Testis (tissue), 3 donors: ENCODE data around the gene CTNNA2. TPM values are rescaled to one million over a fixed set of nuclear protein-coding genes. Genes with fewer than 3 reads are reported as not detected.

ENCODE experiments used
- DNase-seq: peaks from one replicate; pipeline ENCODE4 v3.0.0-alpha.2; 2019
- H3K27ac ChIP-seq, 2 donors: fragments of 200-600 bp; sonication (generic); one replicate each; pipeline ENCODE4 v1.5.1; 2019
- H3K27me3 ChIP-seq: fragments of 200-600 bp; sonication (generic); one replicate; pipeline ENCODE4 v1.5.1; 2019
- H3K36me3 ChIP-seq: fragments of 200-600 bp; sonication (generic); one replicate; pipeline ENCODE4 v1.5.1; 2017; ENCODE audit warnings: low read depth; ENCODE audit errors: missing control alignments
- H3K4me1 ChIP-seq: fragments of 200-600 bp; sonication (generic); one replicate; pipeline ENCODE4 v1.5.1; 2019
- H3K4me3 ChIP-seq, 2 donors: fragments of 200-600 bp; sonication (generic); one replicate each; pipeline ENCODE4 v1.5.1; 2017 to 2019
- H3K9me3 ChIP-seq: fragments of 200-600 bp; sonication (generic); one replicate; pipeline ENCODE4 v1.5.1; 2017
- CTCF ChIP-seq, 3 experiments: fragments of 450-650 bp in 2 of 3; fragments of 200-600 bp in 1 of 3; sonication (generic) in 1 of 3; IDR thresholded peaks; one replicate each; pipeline ENCODE4 v1.5.1; 2016 to 2019; ENCODE audit warnings: antibody characterized with exemption in 3 of 3, mild to moderate bottlenecking in 2 of 3, moderate library complexity in 1 of 3
- POLR2A ChIP-seq: fragments of 450-650 bp; IDR thresholded peaks from one replicate; pipeline ENCODE4 v1.6.1; 2017; ENCODE audit warnings: antibody characterized with exemption, mild to moderate bottlenecking, moderate library complexity
- WGBS, 2 donors: methylation state at CpG; one replicate each; pipeline ENCODE4 v1.1.5; 2018; 5-methylcytosine and 5-hydroxymethylcytosine counted together
- intact Hi-C: fragments of 100-400 bp; cut with DNase I; formaldehyde crosslinking; loops from one replicate; pipeline ENCODE4 v1.15.1; 2023; ENCODE audit warnings: low total_unique reads
- polyA plus RNA-seq: library from polyadenylated mRNA; stranded (reverse); fragments of 350-450 nt; fragmentation: Illumina TruSeq; extraction: RNeasy Lipid Tissue Mini Kit (QIAGEN cat#74804); gene quantifications from one replicate; pipeline ENCODE4 v1.2.3, GENCODE V29; 2014; ENCODE audit warnings: low read depth, low replicate concordance; ENCODE audit not compliant: insufficient read depth
- total RNA-seq, 2 donors: library from RNA; depleted of rRNA; stranded (reverse); fragments of >200 nt; gene quantifications; one replicate each; pipeline ENCODE4 v1.2.3, GENCODE V29; 2016

CTNNA2 gene
- total and polyA plus RNA-seq, 3 donors from 2014 or later: 36.8 to 44.5 (median 43.4) TPM

- no peak for DNase-seq
- Histone ChIP-seq H3K4me3 (no peak overlapping the region), H3K27me3 (no peaks in the 10 kb centered on the region), H3K4me1 (no peaks in the 10 kb centered on the region), H3K36me3 (no peaks in the 10 kb centered on the region), H3K27ac (no peak overlapping the region), H3K9me3 (no peaks in the 10 kb centered on the region)
- TF ChIP-seq POLR2A (no peak), CTCF (IDR thresholded peaks at IDR 0.05) (no peak)
- intact Hi-C loops: no loop called here
- WGBS, 2 donors: 87 to 88% methylated on average over 3 of the region's 3 CpGs
Observed at GRCh38 chr2:80120866-80121265, 608.0 kb downstream of the CTNNA2 start.

GRCh38 chr2:80122675-80123074 is 609.8 kb downstream of the CTNNA2 start:
- no peaks in the 10 kb centered on the region for H3K4me1 ChIP-seq
- 86 to 94% methylated on average over 5 of the region's 5 CpGs for WGBS, 2 donors
- TF ChIP-seq CTCF (IDR thresholded peaks at IDR 0.05) (no peak), POLR2A (no peak)
- H3K27ac ChIP-seq: no peak overlapping the region
- intact Hi-C loops: no loop called here
- no peaks in the 10 kb centered on the region for H3K9me3 ChIP-seq
- H3K27me3 ChIP-seq: no peaks in the 10 kb centered on the region
- no peak for DNase-seq
- H3K36me3 ChIP-seq: no peaks in the 10 kb centered on the region
- H3K4me3 ChIP-seq: no peak overlapping the region

- intact Hi-C loops: no loop called here
- DNase-seq: no peak
- H3K4me1 ChIP-seq: no peaks in the 10 kb centered on the region
- 56 to 76% methylated on average over 3 of the region's 3 CpGs for WGBS, 2 donors
- no peak overlapping the region for H3K4me3 ChIP-seq
- H3K27ac ChIP-seq: no peak overlapping the region
- H3K9me3 ChIP-seq: no peaks in the 10 kb centered on the region
- H3K27me3 ChIP-seq: no peaks in the 10 kb centered on the region
- no peak for TF ChIP-seq POLR2A
- TF ChIP-seq CTCF (IDR thresholded peaks at IDR 0.05): no peak
- no peaks in the 10 kb centered on the region for H3K36me3 ChIP-seq
Observed at GRCh38 chr2:80126596-80127189, 613.8 kb downstream of the CTNNA2 start.

- TF ChIP-seq POLR2A (no peak), CTCF (IDR thresholded peaks at IDR 0.05) (no peak)
- DNase-seq: no peak
- Histone ChIP-seq H3K36me3 (no peaks in the 10 kb centered on the region), H3K9me3 (no peaks in the 10 kb centered on the region), H3K27ac (no peak overlapping the region), H3K4me3 (no peak overlapping the region), H3K27me3 (no peaks in the 10 kb centered on the region), H3K4me1 (no peaks in the 10 kb centered on the region)
- WGBS, 2 donors: 76 to 79% methylated on average over 1 of the region's 1 CpG
- intact Hi-C loops: no loop called here
Observed at GRCh38 chr2:80128080-80128479, 615.2 kb downstream of the CTNNA2 start.

GRCh38 chr2:80132281-80132680 is 619.4 kb downstream of the CTNNA2 start:
- 76 to 82% methylated on average over 3 of the region's 3 CpGs for WGBS, 2 donors
- Histone ChIP-seq H3K27ac (no peak overlapping the region), H3K36me3 (no peaks in the 10 kb centered on the region), H3K27me3 (no peaks in the 10 kb centered on the region), H3K4me1 (no peaks in the 10 kb centered on the region), H3K9me3 (no peaks in the 10 kb centered on the region), H3K4me3 (no peak overlapping the region)
- TF ChIP-seq CTCF (IDR thresholded peaks at IDR 0.05): no peak
- no peak for TF ChIP-seq POLR2A
- DNase-seq: no peak
- intact Hi-C loops: no loop called here
